ENCODE results near the gene CDC6.

- no peak for TF ChIP-seq CTCF (IDR thresholded peaks at IDR 0.05)
- TF ChIP-seq POLR2A (IDR thresholded peaks at IDR 0.05), result no peak
These were observed 9.3 kb upstream of the CDC6 start for GRCh38 chr17:40278414-40278813.
